GM21423 (cell line): ENCODE data around the gene SLAMF1.

Experiments
- ATAC-seq: cut with Tn5 transposase; IDR thresholded peaks from one replicate; pipeline ENCODE4 v1.9.1; 2021; ENCODE audit warnings: mild to moderate bottlenecking, moderate library complexity; ENCODE audit not compliant: unreplicated experiment

SLAMF1 gene

GRCh38 chr1:160625725-160626498, 20.9 kb downstream of the SLAMF1 start:
- no peak for ATAC-seq

- ATAC-seq, result no peak
These were observed 21.5 kb downstream of the SLAMF1 start for GRCh38 chr1:160625321-160625720.

DNA sequence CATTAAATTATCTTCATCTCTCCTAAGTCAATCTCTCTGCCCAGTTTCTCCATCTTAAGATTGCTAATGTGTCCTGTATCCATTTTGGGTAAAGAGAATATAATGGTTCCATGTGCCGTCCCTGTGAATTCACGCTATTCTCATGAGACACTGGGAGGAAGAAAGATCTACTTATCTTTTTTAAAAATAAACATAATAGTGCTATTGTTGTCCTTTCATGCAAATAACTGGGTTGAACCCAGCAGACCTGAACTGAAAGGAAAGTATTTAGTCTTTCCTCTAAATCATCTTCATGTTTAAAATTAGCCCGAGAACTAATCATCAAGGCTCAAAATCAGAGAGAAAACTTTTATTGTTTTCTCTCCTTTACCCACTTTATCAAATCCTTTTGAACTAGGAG, 22.4 kb downstream of the SLAMF1 start:
- no peak for ATAC-seq

- ATAC-seq, result no peak
These were observed 23.0 kb downstream of the SLAMF1 start for GRCh38 chr1:160623862-160624261.

- no peak for ATAC-seq
These were observed 23.6 kb downstream of the SLAMF1 start for GRCh38 chr1:160623227-160623633.

- ATAC-seq, result no peak
These were observed 24.2 kb downstream of the SLAMF1 start for GRCh38 chr1:160622501-160623226.

GRCh38 chr1:160621633-160622413, 25.0 kb downstream of the SLAMF1 start:
- ATAC-seq, result no peak

- ATAC-seq, result no peak
These were observed 25.8 kb downstream of the SLAMF1 start for GRCh38 chr1:160620942-160621632.

GRCh38 chr1:160619742-160620277, 27.0 kb downstream of the SLAMF1 start:
- ATAC-seq, result no peak

- ATAC-seq, result no peak
These were observed 28.0 kb downstream of the SLAMF1 start for GRCh38 chr1:160618763-160619274.

DNA sequence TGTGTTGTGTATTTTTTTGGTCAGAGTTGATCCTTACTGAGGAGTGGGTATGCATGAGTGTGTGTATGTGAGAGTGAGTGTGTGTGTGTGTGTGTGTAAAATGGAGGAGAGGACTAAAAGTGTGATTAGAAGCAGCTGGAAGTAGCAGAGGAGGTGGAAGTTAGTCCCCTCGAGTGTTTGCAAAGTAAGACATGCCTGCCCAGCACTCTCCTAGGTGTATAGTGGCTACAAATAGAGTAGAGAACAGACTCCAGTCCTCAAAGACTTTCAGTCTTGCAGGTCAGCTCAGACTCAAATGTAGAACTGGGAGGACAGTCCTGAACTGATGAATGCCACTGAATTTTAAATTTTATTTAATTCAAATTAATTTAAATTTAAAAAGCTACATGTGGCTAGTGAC, 28.5 kb downstream of the SLAMF1 start:
- no peak for ATAC-seq

DNA sequence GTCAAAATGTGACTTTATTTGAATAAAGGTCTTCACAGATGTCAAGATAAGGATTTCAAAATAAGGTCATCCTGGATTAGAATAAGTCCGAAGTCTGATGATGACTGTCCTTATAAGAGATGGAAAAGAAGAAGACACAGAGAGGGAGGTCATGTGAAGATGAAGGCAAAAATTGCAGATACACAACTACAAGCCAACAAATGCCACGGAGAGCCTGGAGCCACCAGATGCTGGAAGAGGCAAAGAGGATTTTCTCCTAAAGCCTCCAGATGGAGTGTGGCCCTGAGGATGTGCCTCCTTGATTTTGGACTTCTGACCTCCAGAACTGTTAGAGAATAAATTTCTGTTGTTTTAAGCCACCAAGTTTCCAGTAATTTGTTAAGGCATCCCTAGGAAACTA, 31.2 kb downstream of the SLAMF1 start:
- no peak for ATAC-seq

DNA sequence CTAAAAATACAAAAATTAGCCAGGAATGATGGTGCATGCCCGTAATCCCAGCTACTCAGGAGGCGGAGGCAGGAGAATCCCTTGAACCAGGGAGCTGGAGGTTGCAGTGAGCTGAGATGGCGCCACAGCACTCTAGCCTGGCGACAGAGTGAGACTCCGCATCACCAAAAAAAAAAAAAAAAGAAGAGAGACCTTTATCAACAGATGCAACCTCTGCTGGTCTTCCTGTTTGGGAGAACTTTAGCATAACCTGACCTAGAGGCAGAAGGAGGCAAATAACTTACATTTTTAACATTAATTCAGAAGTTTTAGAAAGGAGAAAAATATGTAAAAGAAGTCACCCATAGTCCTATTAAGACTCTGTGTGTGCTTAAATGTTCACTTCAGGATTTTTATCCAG, 32.4 kb downstream of the SLAMF1 start:
- ATAC-seq, result no peak

- no peak for ATAC-seq
These were observed 34.1 kb downstream of the SLAMF1 start for GRCh38 chr1:160612613-160613218.

GRCh38 chr1:160610569-160611242, 36.1 kb downstream of the SLAMF1 start:
- no peak for ATAC-seq

DNA sequence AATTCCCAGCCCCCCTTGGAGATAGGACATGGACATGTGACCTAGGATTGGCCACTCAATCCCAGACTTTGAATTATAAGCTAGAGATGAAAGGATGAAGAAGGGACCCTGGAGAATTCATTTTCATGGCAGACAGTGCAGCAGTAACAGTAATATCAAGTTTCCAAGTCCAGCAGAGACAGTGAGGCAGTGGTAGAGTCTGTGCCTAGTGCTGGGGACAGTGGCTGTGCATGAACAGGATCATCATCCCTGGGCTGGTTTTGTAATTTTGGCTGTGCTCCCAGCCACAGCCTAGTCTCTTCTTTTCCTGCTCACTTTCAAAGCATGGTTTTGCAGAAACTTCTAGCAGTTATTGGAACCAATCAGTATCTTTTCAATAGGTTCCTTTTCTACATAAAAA, 37.9 kb downstream of the SLAMF1 start:
- no peak for ATAC-seq

DNA sequence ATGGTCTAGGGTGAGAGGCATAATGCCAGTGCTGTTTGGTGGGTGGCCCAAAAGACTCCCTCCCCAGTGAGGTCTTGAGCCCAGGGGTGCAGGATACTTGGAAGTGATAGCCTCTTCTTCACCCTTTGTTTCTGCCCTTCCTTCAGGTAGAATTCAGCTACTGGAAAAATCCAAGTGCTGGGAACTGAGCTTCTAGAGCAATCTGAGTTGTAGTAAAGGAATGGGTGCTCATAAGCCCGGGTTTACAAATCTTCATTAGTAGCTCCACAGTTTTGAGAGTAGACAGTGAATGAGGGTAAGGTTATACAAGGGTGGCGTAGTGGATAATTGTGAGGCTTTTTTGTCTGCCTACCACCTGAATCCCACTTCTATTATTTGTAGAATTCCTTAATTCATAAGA, 38.3 kb downstream of the SLAMF1 start:
- no peak for ATAC-seq

DNA sequence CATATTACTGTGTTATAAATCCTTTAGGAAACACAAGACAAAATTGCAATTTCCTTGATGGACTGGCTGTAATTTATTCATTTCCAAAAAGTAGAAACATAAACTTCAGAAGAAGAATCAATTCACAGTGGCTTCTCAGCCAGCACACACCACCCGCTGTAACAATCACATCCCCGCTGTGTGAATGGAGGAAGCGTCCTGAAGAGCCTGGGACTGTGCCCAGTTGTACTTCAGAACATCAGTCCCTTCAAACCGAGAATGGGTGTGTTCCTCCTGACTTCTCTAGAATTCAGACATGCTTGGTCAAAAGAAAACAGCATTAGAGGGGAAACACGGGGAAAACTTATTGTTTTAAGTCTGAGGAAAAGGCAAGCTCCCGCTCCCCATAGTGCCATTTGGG, 38.8 kb downstream of the SLAMF1 start:
- no peak for ATAC-seq

- ATAC-seq, result peak; percentile 5
These were observed 39.2 kb downstream of the SLAMF1 start for GRCh38 chr1:160607672-160608032.
